ENCODE data around the gene EQTN. TPM values are rescaled to one million over a fixed set of nuclear protein-coding genes. Genes with fewer than 3 reads are reported as not detected.

The EQTN gene
- total RNA-seq, 4 donors from 2014 or later, result 1.2 TPM; not detected in 3

- H3K4me1 ChIP-seq, result peaks cover 0 to 59% (median 32%) of the 10 kb centered on the region in 3 donors
- no peaks in the 10 kb centered on the region for H3K36me3 ChIP-seq
- 51 to 60% methylated on average over 3 to 5 of the region's 5 CpGs for WGBS, 2 donors (ENCODE audit: low coverage in 1 of 2)
- no peak overlapping the region for H3K4me3 ChIP-seq
- peak overlapping the region in 3 of 4 donors; percentile 40 to 73 (median 68) for H3K27ac ChIP-seq
- ATAC-seq, result no peak
- H3K9me3 ChIP-seq, result no peaks in the 10 kb centered on the region
- no peak for TF ChIP-seq POLR2A (IDR thresholded peaks at IDR 0.05)
- TF ChIP-seq POLR2AphosphoS5 (IDR thresholded peaks at IDR 0.05), result no peak
- no peak for TF ChIP-seq CTCF (IDR thresholded peaks at IDR 0.05)
- no peak for TF ChIP-seq EP300 (IDR thresholded peaks at IDR 0.05)
- H3K27me3 ChIP-seq, result no peaks in the 10 kb centered on the region
These were observed 43.3 kb upstream of the EQTN start for GRCh38 chr9:27340285-27340674.

- Histone ChIP-seq H3K27me3 (no peaks in the 10 kb centered on the region), H3K4me1 (peaks cover 0 to 59% (median 32%) of the 10 kb centered on the region in 3 donors), H3K27ac (peak overlapping the region in 3 of 4 donors; percentile 40 to 73 (median 68)), H3K4me3 (no peak overlapping the region), H3K36me3 (no peaks in the 10 kb centered on the region), H3K9me3 (no peaks in the 10 kb centered on the region)
- peak; percentile 28 for TF ChIP-seq POLR2AphosphoS5 (IDR thresholded peaks at IDR 0.05)
- no peak for TF ChIP-seq CTCF (IDR thresholded peaks at IDR 0.05)
- WGBS, 2 donors (ENCODE audit: low coverage in 1 of 2), result 26 to 39% methylated on average over 11 of the region's 11 CpGs
- ATAC-seq, result peak; percentile 40
These were observed 42.8 kb upstream of the EQTN start for GRCh38 chr9:27339661-27340284.

- Histone ChIP-seq H3K27ac (peak overlapping the region in 3 of 4 donors; percentile 37 to 73 (median 68)), H3K9me3 (no peaks in the 10 kb centered on the region), H3K36me3 (no peaks in the 10 kb centered on the region), H3K4me1 (peaks cover under 1 to 63% (median 32%) of the 10 kb centered on the region in 3 donors), H3K4me3 (no peak overlapping the region), H3K27me3 (no peaks in the 10 kb centered on the region)
- ATAC-seq, result no peak
- WGBS, 2 donors (ENCODE audit: low coverage in 1 of 2), result 67 to 77% methylated on average over 1 to 5 of the region's 9 CpGs
- TF ChIP-seq POLR2A (IDR thresholded peaks at IDR 0.05), result no peak
- TF ChIP-seq POLR2AphosphoS5 (IDR thresholded peaks at IDR 0.05), result no peak
- TF ChIP-seq EP300 (IDR thresholded peaks at IDR 0.05), result no peak
- TF ChIP-seq CTCF (IDR thresholded peaks at IDR 0.05), result no peak
These were observed 41.6 kb upstream of the EQTN start for GRCh38 chr9:27338527-27338903.

GRCh38 chr9:27337833-27338526, 41.0 kb upstream of the EQTN start:
- Histone ChIP-seq H3K9me3 (no peaks in the 10 kb centered on the region), H3K4me3 (no peak overlapping the region), H3K27ac (peak overlapping the region in 2 of 4 donors; percentile 68 to 73), H3K27me3 (no peaks in the 10 kb centered on the region), H3K36me3 (no peaks in the 10 kb centered on the region), H3K4me1 (peaks cover 3 to 67% (median 32%) of the 10 kb centered on the region in 3 donors)
- TF ChIP-seq EP300 (IDR thresholded peaks at IDR 0.05) (no peak), POLR2AphosphoS5 (IDR thresholded peaks at IDR 0.05) (no peak), CTCF (IDR thresholded peaks at IDR 0.05) (no peak), POLR2A (IDR thresholded peaks at IDR 0.05) (no peak)
- no peak for ATAC-seq
- WGBS, 2 donors (ENCODE audit: low coverage in 1 of 2), result 67% methylated on average over 4 of the region's 5 CpGs; no CpG with 5 or more reads in 1 of the 2 donors

- WGBS, 2 donors (ENCODE audit: low coverage in 1 of 2), result 67 to 100% methylated on average over 1 to 3 of the region's 3 CpGs
- H3K4me1 ChIP-seq, result peaks cover 3 to 61% (median 32%) of the 10 kb centered on the region in 3 donors
- TF ChIP-seq CTCF (IDR thresholded peaks at IDR 0.05) (no peak), POLR2A (IDR thresholded peaks at IDR 0.05) (no peak), POLR2AphosphoS5 (IDR thresholded peaks at IDR 0.05) (no peak), EP300 (IDR thresholded peaks at IDR 0.05) (no peak)
- H3K27ac ChIP-seq, result no peak overlapping the region
- H3K4me3 ChIP-seq, result no peak overlapping the region
- no peaks in the 10 kb centered on the region for H3K36me3 ChIP-seq
- no peaks in the 10 kb centered on the region for H3K9me3 ChIP-seq
- H3K27me3 ChIP-seq, result no peaks in the 10 kb centered on the region
- no peak for ATAC-seq
These were observed 40.3 kb upstream of the EQTN start for GRCh38 chr9:27337236-27337635.
